ENCODE data around the gene DLG2.
"Not testable (repeated sequence)": the region's sequence is repeated elsewhere in the genome, so short reads cannot be mapped to it uniquely, and the experiment has no call there.

DLG2 gene

GRCh38 chr11:83641511-83641910 lies 1985.6 kb downstream of the DLG2 start:
- DNase-seq, result no peak

GRCh38 chr11:83639995-83640758 lies 1987.0 kb downstream of the DLG2 start:
- DNase-seq, result no peak

- no peak for DNase-seq
Observed at GRCh38 chr11:83635166-83635565, 1992.0 kb downstream of the DLG2 start.

GRCh38 chr11:83630211-83630610 lies 1996.9 kb downstream of the DLG2 start:
- no peak for DNase-seq

- DNase-seq, result no peak
Observed at GRCh38 chr11:83629775-83630174, 1997.4 kb downstream of the DLG2 start.

- DNase-seq, result no peak
Observed at GRCh38 chr11:83628622-83629355, 1998.4 kb downstream of the DLG2 start.

GRCh38 chr11:83625336-83625735 lies 2001.8 kb downstream of the DLG2 start:
- no peak for DNase-seq

- no peak for DNase-seq
Observed at GRCh38 chr11:83617671-83618070, 2009.5 kb downstream of the DLG2 start.

GRCh38 chr11:83613767-83614121 lies 2013.4 kb downstream of the DLG2 start:
- DNase-seq, result no peak

- no peak for DNase-seq
Observed at GRCh38 chr11:83612891-83613766, 2014.0 kb downstream of the DLG2 start.

GRCh38 chr11:83611600-83611999 lies 2015.5 kb downstream of the DLG2 start:
- DNase-seq, result no peak

GRCh38 chr11:83611031-83611430 lies 2016.1 kb downstream of the DLG2 start:
- no peak for DNase-seq

GRCh38 chr11:83609191-83609590 lies 2018.0 kb downstream of the DLG2 start:
- no peak for DNase-seq

GRCh38 chr11:83608571-83608970 lies 2018.6 kb downstream of the DLG2 start:
- DNase-seq, result no peak

- DNase-seq, result no peak
Observed at GRCh38 chr11:83601914-83602527, 2025.1 kb downstream of the DLG2 start.

- no peak for DNase-seq
Observed at GRCh38 chr11:83601201-83601913, 2025.8 kb downstream of the DLG2 start.

GRCh38 chr11:83600661-83601060 lies 2026.5 kb downstream of the DLG2 start:
- no peak for DNase-seq

GRCh38 chr11:83599066-83599465 lies 2028.1 kb downstream of the DLG2 start:
- no peak for DNase-seq

- not testable (repeated sequence) for DNase-seq
Observed at GRCh38 chr11:83587797-83588196, 2039.3 kb downstream of the DLG2 start.

- DNase-seq, result no peak
Observed at GRCh38 chr11:83583757-83584366, 2043.3 kb downstream of the DLG2 start.

- DNase-seq, result no peak
Observed at GRCh38 chr11:83574519-83574918, 2052.6 kb downstream of the DLG2 start.
